Erythroblast (primary cell): ENCODE results near the gene IDH1.

ENCODE experiments used
- GATA1 ChIP-seq: IDR thresholded peaks from 2 replicates; pipeline ENCODE4 v1.6.1; 2011; ENCODE audit warnings: low read depth, mild to moderate bottlenecking, control low read depth, low read length, moderate library complexity
- POLR2A ChIP-seq: IDR thresholded peaks from 2 replicates; pipeline ENCODE4 v1.6.1; 2011; ENCODE audit warnings: mild to moderate bottlenecking, low read length

GRCh38 chr2:208239770-208240493 is 14.9 kb downstream of the IDH1 start:
- TF ChIP-seq POLR2A (no peak), GATA1 (no peak)
